GM23338 (cell line): ENCODE measurements around the gene ADORA1. TPM values are rescaled to one million over a fixed set of nuclear protein-coding genes. Genes with fewer than 3 reads are reported as not detected.

Experiments
- ATAC-seq: fragments of 200-7000 bp; cut with Tn5 transposase; 3 replicates; pipeline ENCODE4 v1.9.1; 2020
- DNase-seq: peaks from one replicate; pipeline ENCODE4 v3.0.0-alpha.2; 2015; ENCODE audit warnings: low spot score
- H2AFZ ChIP-seq: fragments of 200-600 bp; sonication (generic); 2 replicates; pipeline ENCODE4 v1.8.0; 2016; ENCODE audit warnings: antibody characterized with exemption, mild to moderate bottlenecking, moderate library complexity
- H3F3A ChIP-seq: fragments of 200-600 bp; sonication (generic); replicated peaks from 2 replicates; pipeline ENCODE4 v1.8.0; 2017; ENCODE audit warnings: antibody characterized with exemption, mixed run types, low read depth
- H3K27ac ChIP-seq: fragments of 200-600 bp; sonication (generic); 2 replicates; pipeline ENCODE4 v1.6.1; 2016; ENCODE audit warnings: low read depth
- H3K27me3 ChIP-seq: fragments of 200-600 bp; sonication (generic); 2 replicates; pipeline ENCODE4 v1.8.0; 2016; ENCODE audit warnings: mild to moderate bottlenecking, mixed run types, moderate library complexity; ENCODE audit not compliant: insufficient read depth
- H3K36me3 ChIP-seq: fragments of 200-600 bp; sonication (generic); 2 replicates; pipeline ENCODE4 v1.8.0; 2016; ENCODE audit warnings: mild to moderate bottlenecking; ENCODE audit not compliant: insufficient read depth
- H3K4me1 ChIP-seq: fragments of 200-600 bp; sonication (generic); 2 replicates; pipeline ENCODE4 v1.8.0; 2016; ENCODE audit warnings: mild to moderate bottlenecking, moderate library complexity; ENCODE audit not compliant: insufficient read depth
- H3K4me2 ChIP-seq: fragments of 200-600 bp; sonication (generic); 2 replicates; pipeline ENCODE4 v1.7.1; 2017; ENCODE audit warnings: mixed run types
- H3K4me3 ChIP-seq: fragments of 200-600 bp; sonication (generic); 2 replicates; pipeline ENCODE4 v1.6.1; 2016; ENCODE audit warnings: mixed run types
- H3K79me2 ChIP-seq: fragments of 200-600 bp; sonication (generic); replicated peaks from 2 replicates; pipeline ENCODE4 v1.8.0; 2017; ENCODE audit warnings: mild to moderate bottlenecking; ENCODE audit not compliant: insufficient read depth
- H3K9me2 ChIP-seq: fragments of 200-600 bp; sonication (generic); 2 replicates; pipeline ENCODE4 v1.8.0; 2017; ENCODE audit not compliant: insufficient read depth
- H4K20me1 ChIP-seq: fragments of 200-600 bp; sonication (generic); replicated peaks from 2 replicates; pipeline ENCODE4 v1.8.0; 2017; ENCODE audit warnings: mild to moderate bottlenecking; ENCODE audit not compliant: insufficient read depth
- H3K27ac Mint-ChIP-seq: 2 replicates; pipeline ENCODE4 v1.8.0; 2020; ENCODE audit warnings: inconsistent platforms, mild to moderate bottlenecking, moderate library complexity, mixed read lengths
- H3K27me3 Mint-ChIP-seq: 3 replicates; pipeline ENCODE4 v1.8.0; 2022; ENCODE audit warnings: low read depth, mild to moderate bottlenecking, moderate library complexity, mixed read lengths, inconsistent platforms; ENCODE audit not compliant: insufficient read depth, poor library complexity
- H3K36me3 Mint-ChIP-seq: 3 replicates; pipeline ENCODE4 v1.8.0; 2021; ENCODE audit warnings: low read depth, mild to moderate bottlenecking, inconsistent platforms, moderate library complexity, mixed read lengths
- H3K4me1 Mint-ChIP-seq: 3 replicates; pipeline ENCODE4 v1.8.0; 2020; ENCODE audit warnings: mild to moderate bottlenecking, inconsistent platforms, mixed read lengths
- H3K4me3 Mint-ChIP-seq: 3 replicates; pipeline ENCODE4 v1.8.0; 2021; ENCODE audit warnings: moderate library complexity, mild to moderate bottlenecking, inconsistent platforms, mixed read lengths
- H3K9me3 Mint-ChIP-seq: 3 replicates; pipeline ENCODE4 v1.8.0; 2020; ENCODE audit warnings: moderate library complexity, mild to moderate bottlenecking, inconsistent platforms, mixed read lengths
- EZH2phosphoT487 ChIP-seq: fragments of 200-600 bp; sonication (generic); IDR thresholded peaks from one replicate; pipeline ENCODE4 v1.8.1; 2018; ENCODE audit warnings: antibody characterized with exemption; ENCODE audit not compliant: unreplicated experiment
- JUNB ChIP-seq: IDR thresholded peaks from one replicate; pipeline ENCODE4 v1.6.1; 2016; ENCODE audit warnings: antibody characterized with exemption; ENCODE audit not compliant: unreplicated experiment
- NANOG ChIP-seq: IDR thresholded peaks from 2 replicates; pipeline ENCODE4 v1.6.1; 2016; ENCODE audit warnings: antibody characterized with exemption, borderline replicate concordance
- STAT1 ChIP-seq: IDR thresholded peaks from one replicate; pipeline ENCODE4 v1.6.1; 2016; ENCODE audit warnings: antibody characterized with exemption; ENCODE audit not compliant: unreplicated experiment
- polyA plus RNA-seq: library from polyadenylated mRNA; unstranded; fragments of >200 nt; fragmentation: Nextera tagmentation; extraction: Ambion mirVana; gene quantifications from 2 replicates; pipeline ENCODE4 v1.2.1, GENCODE V29; 2016
- total RNA-seq: library from RNA; depleted of rRNA; stranded (reverse); fragments of >200 nt; shearing (Covaris generic); gene quantifications from 2 replicates; pipeline ENCODE4 v1.2.3, GENCODE V29; 2014
- TF ChIP-seq, protein P1 (sequence below): IDR thresholded peaks from one replicate; pipeline ENCODE4 v1.6.1; 2018; ENCODE audit warnings: antibody characterized with exemption; ENCODE audit not compliant: unreplicated experiment
- TF ChIP-seq, protein P2 (sequence below), 2 experiments: fragments of 200-600 bp in 1 of 2; sonication (generic) in 1 of 2; conservative IDR thresholded peaks; 2 replicates each; pipeline versions ENCODE4 v1.5.1 to v1.6.1; 2016 to 2017; ENCODE audit warnings: antibody characterized with exemption in 2 of 2, low read depth in 2 of 2, mild to moderate bottlenecking in 2 of 2, moderate library complexity in 1 of 2
- TF ChIP-seq, protein P3 (sequence below): IDR thresholded peaks from 2 replicates; pipeline ENCODE4 v1.6.1; 2016; ENCODE audit warnings: antibody characterized with exemption

The ADORA1 gene
- total and polyA plus RNA-seq, 2 experiments from 2014 or later = 0.63 to 1.8 TPM

- H3K27ac Mint-ChIP-seq = no peak overlapping the region; the same call in 1 of the 2 replicates
- TF ChIP-seq JUNB (no peak), EZH2phosphoT487 (no peak)
- TF ChIP-seq, protein P1, sequence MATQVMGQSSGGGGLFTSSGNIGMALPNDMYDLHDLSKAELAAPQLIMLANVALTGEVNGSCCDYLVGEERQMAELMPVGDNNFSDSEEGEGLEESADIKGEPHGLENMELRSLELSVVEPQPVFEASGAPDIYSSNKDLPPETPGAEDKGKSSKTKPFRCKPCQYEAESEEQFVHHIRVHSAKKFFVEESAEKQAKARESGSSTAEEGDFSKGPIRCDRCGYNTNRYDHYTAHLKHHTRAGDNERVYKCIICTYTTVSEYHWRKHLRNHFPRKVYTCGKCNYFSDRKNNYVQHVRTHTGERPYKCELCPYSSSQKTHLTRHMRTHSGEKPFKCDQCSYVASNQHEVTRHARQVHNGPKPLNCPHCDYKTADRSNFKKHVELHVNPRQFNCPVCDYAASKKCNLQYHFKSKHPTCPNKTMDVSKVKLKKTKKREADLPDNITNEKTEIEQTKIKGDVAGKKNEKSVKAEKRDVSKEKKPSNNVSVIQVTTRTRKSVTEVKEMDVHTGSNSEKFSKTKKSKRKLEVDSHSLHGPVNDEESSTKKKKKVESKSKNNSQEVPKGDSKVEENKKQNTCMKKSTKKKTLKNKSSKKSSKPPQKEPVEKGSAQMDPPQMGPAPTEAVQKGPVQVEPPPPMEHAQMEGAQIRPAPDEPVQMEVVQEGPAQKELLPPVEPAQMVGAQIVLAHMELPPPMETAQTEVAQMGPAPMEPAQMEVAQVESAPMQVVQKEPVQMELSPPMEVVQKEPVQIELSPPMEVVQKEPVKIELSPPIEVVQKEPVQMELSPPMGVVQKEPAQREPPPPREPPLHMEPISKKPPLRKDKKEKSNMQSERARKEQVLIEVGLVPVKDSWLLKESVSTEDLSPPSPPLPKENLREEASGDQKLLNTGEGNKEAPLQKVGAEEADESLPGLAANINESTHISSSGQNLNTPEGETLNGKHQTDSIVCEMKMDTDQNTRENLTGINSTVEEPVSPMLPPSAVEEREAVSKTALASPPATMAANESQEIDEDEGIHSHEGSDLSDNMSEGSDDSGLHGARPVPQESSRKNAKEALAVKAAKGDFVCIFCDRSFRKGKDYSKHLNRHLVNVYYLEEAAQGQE = no peak
- TF ChIP-seq, protein P2, sequence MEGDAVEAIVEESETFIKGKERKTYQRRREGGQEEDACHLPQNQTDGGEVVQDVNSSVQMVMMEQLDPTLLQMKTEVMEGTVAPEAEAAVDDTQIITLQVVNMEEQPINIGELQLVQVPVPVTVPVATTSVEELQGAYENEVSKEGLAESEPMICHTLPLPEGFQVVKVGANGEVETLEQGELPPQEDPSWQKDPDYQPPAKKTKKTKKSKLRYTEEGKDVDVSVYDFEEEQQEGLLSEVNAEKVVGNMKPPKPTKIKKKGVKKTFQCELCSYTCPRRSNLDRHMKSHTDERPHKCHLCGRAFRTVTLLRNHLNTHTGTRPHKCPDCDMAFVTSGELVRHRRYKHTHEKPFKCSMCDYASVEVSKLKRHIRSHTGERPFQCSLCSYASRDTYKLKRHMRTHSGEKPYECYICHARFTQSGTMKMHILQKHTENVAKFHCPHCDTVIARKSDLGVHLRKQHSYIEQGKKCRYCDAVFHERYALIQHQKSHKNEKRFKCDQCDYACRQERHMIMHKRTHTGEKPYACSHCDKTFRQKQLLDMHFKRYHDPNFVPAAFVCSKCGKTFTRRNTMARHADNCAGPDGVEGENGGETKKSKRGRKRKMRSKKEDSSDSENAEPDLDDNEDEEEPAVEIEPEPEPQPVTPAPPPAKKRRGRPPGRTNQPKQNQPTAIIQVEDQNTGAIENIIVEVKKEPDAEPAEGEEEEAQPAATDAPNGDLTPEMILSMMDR (conservative IDR thresholded peaks at IDR 0.05; ENCODE audit: low read depth in 2 of 2) = no peak
- TF ChIP-seq, protein P3, sequence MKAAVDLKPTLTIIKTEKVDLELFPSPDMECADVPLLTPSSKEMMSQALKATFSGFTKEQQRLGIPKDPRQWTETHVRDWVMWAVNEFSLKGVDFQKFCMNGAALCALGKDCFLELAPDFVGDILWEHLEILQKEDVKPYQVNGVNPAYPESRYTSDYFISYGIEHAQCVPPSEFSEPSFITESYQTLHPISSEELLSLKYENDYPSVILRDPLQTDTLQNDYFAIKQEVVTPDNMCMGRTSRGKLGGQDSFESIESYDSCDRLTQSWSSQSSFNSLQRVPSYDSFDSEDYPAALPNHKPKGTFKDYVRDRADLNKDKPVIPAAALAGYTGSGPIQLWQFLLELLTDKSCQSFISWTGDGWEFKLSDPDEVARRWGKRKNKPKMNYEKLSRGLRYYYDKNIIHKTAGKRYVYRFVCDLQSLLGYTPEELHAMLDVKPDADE = no peak
- ATAC-seq = no peak
- peaks cover 6% of the 10 kb centered on the region; the same call in 1 of the 2 replicates for H3K27me3 ChIP-seq
- no peak overlapping the region; the same call in 2 of the 3 replicates for H3K4me3 Mint-ChIP-seq
- H3K27me3 Mint-ChIP-seq = peaks cover 10% of the 10 kb centered on the region
- no peaks in the 10 kb centered on the region for H3K36me3 Mint-ChIP-seq
- H3K36me3 ChIP-seq = no peaks in the 10 kb centered on the region
- peaks cover 34% of the 10 kb centered on the region for H3K4me1 Mint-ChIP-seq
- no peaks in the 10 kb centered on the region for H3K79me2 ChIP-seq
- H3K9me3 Mint-ChIP-seq = no peaks in the 10 kb centered on the region
- no peaks in the 10 kb centered on the region for H3K9me2 ChIP-seq
- H4K20me1 ChIP-seq = no peaks in the 10 kb centered on the region
- peak overlapping the region; percentile 64 for H3K4me2 ChIP-seq
- no peaks in the 10 kb centered on the region for H3F3A ChIP-seq
- no peak for DNase-seq
- no peak overlapping the region for H3K27ac ChIP-seq
- H2AFZ ChIP-seq = peak overlapping the region; percentile 63
- H3K4me3 ChIP-seq = no peak overlapping the region
- H3K4me1 ChIP-seq = peaks cover 17% of the 10 kb centered on the region
These were observed 45.4 kb upstream of the ADORA1 start for GRCh38 chr1:203082231-203082505.

DNA sequence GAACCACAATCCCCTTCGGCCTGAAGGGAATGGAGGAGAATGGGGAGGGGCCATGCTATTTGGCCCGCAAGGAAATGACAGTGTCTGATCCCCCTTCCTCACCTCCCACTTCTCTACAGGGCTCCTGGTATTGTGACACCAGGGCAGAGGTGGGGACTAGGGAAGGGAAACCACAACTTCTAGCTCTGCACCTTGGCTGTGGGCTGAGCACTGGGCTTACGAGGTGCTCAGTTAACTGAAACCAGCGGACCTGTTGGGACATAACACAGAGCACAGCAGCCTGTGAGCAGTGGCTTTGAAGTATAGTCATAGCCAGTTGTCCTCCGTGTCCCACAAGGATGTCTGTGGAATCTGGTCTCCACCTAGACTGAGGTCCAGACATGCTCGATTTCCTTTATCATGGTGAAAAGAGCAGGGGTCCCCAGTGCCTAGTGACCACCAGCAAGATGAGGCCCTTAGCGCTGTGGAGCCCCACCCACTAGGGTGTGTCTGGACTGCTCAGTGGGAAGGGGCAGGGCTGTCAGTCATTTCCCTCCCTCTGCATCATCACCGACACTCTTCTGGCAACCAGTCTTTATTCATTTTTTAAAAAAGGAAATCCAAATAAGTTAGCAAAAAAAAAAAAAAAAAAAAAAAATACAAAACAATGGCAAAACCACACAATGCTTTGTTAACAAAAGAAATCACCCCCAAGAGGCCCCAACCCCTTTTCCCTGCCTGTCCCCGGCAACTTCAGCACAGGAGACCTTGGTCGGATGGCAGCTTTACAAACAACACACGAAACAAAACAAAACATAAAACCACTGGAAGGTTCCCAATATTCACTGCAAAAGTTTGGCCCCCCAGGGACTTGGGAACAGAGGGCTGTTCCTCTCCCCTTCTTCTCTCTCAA lies 44.7 kb upstream of the ADORA1 start:
- peaks cover 38% of the 10 kb centered on the region for H3K4me1 Mint-ChIP-seq
- no peak overlapping the region for H3K4me3 ChIP-seq
- DNase-seq (peak; percentile 19), ATAC-seq (peak; percentile 17)
- no peaks in the 10 kb centered on the region for H3K79me2 ChIP-seq
- H3K27me3 ChIP-seq = no peaks in the 10 kb centered on the region
- H4K20me1 ChIP-seq = no peaks in the 10 kb centered on the region
- H3K4me3 Mint-ChIP-seq = no peak overlapping the region; the same call in 2 of the 3 replicates
- no peak overlapping the region for H3K27ac ChIP-seq
- H2AFZ ChIP-seq = peak overlapping the region; percentile 63
- 0 out of 2 replicates have a peak overlapping the region, but pooled peaks have one; percentile 64 for H3K4me2 ChIP-seq
- no peaks in the 10 kb centered on the region for H3K36me3 ChIP-seq
- no peaks in the 10 kb centered on the region for H3K9me3 Mint-ChIP-seq
- peaks cover 17% of the 10 kb centered on the region for H3K4me1 ChIP-seq
- H3K27me3 Mint-ChIP-seq = peaks cover 12% of the 10 kb centered on the region
- peaks cover 3% of the 10 kb centered on the region; the same call in 1 of the 2 replicates for H3K9me2 ChIP-seq
- H3K27ac Mint-ChIP-seq = no peak overlapping the region; the same call in 1 of the 2 replicates
- H3F3A ChIP-seq = no peaks in the 10 kb centered on the region
- H3K36me3 Mint-ChIP-seq = no peaks in the 10 kb centered on the region
- TF ChIP-seq, protein P3 = no peak
- TF ChIP-seq EZH2phosphoT487 (no peak), STAT1 (no peak), NANOG (no peak), JUNB (no peak)
- TF ChIP-seq, protein P2 (conservative IDR thresholded peaks at IDR 0.05; ENCODE audit: low read depth in 2 of 2) = no peak
- TF ChIP-seq, protein P1 = no peak
